DMS153 (cell line): ENCODE results near the gene MKNK1.
A peak's percentile ranks its signal among the peaks of the same experiment; 100 is the strongest.

Experiments
- DNase-seq: peaks from one replicate; lab custom pipeline; 2025; lab: John Stamatoyannopoulos, UW

MKNK1 gene

DNA sequence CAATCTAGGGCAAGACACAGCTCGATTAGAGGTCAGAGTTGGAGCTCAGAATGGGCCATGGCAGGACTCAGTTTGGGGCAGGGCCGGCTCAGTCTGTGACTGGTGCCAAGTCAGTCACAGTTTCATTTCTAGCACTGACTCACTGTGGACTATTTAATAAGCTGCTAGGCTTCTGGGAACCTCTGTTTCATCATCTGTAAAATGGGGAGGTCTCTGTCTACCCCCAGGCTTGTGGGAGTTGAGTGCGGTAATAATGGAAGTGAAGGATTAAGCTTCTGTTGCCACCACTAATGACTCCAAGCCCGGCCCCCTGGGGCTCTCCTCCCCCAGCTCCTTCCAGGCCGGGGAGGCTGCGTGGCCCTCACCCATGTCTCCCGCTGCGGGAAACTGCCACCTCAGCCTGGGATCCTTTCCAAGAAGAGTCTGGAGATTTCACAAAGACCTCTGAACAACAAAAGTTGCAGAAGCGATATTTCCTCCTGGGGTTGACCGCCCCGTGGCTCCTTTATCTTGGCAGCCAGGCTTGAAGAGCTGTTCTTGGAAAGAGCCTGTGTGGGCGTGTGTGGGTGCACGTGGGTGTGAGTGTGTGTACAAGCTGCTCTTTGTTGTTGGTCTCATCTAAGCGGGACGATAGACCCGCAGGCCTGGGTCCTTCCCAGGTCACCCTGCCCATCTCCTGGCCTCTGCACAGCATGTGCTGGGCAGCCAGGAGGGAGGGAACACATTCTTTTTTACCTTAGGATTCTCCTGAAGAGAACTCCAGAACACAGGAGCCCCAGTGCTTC is 81.7 kb downstream of the MKNK1 start:
- DNase-seq: no peak

DNA sequence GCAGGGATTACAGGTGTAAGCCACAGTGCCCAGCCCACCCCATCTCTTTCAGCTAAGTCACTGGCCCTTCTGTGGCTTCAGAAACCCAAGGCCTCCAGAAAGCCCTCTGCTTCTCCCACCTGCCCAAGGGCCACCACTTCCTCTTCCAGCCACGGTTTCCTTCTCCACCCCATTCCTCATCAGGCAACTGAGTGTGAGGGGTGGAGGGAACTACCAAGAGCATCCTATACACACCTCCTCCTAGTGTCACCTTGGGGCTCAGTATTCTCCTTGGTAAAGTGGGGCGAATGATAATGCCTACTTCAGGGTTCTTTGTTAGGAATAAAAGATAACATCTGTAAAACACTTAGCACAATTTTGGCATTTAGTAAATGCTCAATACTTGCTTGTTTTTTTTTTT is 82.7 kb downstream of the MKNK1 start:
- no peak for DNase-seq

DNA sequence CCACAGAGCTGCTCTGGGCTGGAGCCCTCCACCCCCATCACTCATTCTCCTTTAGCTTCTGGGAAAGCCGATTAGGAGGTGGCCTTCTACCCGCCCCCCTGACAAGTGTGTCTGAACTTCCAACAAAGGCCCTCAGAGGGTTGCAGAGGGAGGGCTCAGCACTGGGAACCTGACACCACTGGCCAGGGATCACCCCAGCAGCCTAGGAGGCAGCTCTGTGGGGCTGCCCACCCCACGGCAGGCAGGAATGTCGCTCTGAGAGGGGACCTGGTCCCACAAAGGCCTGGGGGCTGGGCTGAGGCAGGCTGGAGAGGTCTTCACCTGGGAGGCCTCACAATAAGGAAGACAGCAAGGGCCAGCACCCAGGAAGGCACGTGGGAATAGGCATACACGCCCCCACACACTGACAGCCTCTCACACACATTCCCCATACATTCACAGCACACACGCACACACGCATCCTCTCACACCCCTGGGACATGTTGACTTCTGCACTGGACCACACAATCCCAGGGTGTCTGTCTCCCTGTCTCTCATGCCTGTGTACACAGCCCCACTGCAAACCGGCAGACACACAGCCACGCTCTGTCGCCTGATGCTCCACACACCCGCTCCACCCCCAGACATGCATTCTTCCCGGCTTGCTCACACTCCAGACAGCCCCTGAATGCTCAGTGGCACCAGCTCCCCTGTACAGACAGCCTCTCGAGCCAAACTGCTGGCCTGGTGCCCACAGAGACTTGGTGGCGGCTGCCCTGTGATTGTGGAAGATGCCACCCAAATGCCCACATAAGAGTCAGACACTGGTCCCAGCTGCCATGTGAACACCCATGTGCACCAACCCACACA is 83.8 kb downstream of the MKNK1 start:
- peak; percentile 41 for DNase-seq

DNA sequence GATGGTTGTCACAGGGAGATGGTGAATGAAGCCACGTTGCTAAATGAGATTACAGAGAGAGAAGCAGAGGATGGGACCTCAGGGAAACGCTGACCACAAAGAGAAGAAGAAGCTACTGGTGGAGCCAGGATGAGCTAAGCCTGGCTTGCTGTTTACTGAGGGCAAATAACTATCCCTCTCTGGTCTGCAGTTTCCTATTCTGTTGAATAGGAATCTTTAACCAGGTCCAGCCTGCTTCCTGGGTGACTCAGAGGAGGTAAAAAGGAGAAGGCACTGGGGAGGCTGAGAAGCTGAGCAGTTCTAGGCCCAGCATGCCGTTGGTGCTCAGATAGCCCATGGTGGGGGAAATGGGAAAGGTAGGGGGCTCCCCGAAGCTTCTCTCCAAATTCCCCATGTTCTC is 84.9 kb downstream of the MKNK1 start:
- DNase-seq: no peak

DNA sequence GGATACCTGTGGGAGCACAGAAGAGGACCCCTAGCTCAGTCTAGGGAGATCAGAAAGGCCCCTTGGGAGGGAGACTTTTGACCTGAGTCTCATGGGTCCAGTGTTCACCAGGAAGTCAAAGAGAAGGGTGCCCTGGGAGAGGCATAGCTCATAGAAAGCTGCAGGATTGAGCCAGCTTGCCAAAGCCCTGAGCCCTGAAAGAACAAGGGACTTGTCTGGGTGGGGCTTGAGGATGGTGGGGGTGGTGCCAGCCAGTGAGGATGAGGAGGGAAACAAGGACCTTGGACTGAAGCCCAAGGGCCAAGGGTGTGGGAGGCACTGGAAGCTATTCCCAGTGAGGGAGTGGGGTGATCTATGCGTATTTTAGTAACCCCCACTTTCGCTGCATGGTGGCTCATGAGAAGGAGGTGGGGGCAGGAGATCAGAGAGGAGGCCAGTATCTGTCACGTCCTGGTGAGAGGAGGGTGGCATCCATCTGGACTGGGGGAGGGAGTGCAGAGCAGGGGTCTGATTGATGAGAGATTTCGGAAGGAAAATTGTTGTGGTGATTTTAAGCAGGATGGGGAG is 86.1 kb downstream of the MKNK1 start:
- DNase-seq: no peak

DNA sequence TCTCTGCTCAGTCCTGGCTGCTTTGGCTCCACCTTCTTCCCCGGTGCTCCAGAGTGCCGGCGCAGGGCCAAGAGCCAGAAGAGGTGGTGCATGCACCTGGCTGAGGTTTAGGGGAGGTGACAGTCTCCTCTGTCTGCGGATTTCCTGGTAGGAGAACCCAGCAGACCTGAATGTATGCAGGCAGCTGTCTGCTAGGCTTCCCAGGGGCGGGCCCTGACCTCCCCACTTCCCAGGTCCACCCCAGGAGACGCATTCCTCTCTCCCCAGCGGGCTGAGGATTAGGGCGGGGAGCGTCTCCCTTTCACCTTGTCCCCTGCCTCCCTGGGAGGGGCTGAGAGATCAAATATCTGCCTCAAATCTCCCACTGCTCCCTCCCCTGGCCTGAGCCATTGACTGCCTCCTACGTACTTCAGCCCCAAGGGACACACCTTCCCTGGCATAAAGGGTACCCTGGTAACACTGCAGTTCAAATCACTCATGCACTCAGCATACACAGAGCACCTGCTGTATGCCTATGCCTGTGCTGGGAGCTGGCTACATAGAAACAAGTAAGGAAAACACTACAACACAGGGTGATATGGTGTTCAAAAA is 87.0 kb downstream of the MKNK1 start:
- peak; percentile 96 for DNase-seq

DNA sequence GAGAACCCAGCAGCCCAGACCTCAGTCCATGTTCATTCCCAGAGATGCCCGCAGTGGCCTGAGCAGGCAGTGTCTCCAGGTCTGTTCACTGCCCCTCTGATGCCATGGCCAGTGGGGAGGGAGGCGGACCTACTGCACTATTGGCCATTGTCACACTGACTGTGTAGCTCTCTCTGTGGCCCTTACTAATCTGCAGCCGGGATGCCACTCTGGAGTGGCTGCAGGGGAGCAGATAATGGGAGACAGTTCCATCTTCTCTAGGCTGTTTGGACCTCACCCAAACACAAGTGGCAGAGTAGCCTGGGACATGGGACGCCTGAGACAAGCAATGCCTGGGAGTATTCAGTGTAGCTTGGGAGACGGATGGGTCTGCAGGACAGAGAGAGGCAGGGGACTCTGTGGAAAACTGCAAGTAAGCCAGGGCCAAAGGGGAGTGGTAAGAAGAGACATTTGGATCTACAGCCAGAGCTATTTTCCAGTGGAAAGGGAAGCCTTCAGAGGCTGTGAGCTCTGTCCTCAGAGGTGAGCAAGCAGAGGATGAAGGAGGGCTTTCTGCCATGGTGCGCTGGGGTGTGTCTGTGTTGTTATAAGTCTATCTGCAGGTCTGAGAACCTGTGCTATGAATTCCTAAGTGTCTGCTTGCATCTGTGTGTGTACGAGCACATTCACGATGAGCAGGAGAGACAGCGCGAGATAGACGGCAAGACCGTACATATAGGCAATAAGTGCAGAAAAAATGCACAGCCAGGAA is 87.7 kb downstream of the MKNK1 start:
- DNase-seq: no peak

DNA sequence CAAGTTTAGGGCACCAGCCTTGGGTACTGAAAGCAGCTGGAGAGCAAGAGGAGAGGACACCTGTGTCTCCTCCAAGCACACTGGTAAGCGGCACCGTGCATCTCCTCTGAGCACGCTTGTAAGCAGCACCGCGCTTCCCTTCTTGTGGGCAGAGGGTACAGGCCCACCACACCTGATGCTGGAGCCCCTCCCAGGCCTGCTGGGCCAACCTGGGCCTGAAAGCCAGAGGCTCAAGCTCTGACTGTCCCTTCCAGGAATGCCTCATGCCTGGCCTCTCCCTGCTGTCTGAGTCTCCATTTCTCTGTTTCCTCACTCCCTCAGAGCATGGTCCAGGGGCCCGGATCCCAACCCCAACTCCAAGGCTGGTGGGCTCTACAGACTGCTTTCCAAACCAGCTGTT is 88.5 kb downstream of the MKNK1 start:
- no peak for DNase-seq

GRCh38 chr1:46513536-46513935 is 90.5 kb downstream of the MKNK1 start:
- DNase-seq: no peak

DNA sequence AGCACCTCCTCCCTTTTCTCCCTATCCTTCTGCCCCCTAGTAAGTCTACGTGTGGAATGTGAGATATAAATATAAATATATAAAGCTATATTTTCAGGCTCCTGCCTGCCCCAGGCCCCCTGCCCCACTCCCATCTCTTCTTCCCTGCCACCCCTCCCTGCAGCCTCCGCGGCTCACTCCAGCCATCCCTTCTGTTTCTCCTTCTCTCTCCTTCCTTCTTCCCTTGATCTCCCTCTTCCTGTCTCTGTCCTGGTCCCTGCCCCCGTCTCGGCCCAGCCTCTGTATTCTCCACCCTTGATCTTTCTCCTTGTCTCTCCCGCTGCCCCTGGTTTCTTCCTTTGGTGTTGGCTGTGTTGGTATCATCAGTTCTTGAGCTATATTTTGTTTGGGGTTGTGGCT is 91.3 kb downstream of the MKNK1 start:
- DNase-seq: no peak

- no peak for DNase-seq
These were observed 91.8 kb downstream of the MKNK1 start for GRCh38 chr1:46512135-46512791.

GRCh38 chr1:46510998-46511365 is 93.1 kb downstream of the MKNK1 start:
- no peak for DNase-seq

DNA sequence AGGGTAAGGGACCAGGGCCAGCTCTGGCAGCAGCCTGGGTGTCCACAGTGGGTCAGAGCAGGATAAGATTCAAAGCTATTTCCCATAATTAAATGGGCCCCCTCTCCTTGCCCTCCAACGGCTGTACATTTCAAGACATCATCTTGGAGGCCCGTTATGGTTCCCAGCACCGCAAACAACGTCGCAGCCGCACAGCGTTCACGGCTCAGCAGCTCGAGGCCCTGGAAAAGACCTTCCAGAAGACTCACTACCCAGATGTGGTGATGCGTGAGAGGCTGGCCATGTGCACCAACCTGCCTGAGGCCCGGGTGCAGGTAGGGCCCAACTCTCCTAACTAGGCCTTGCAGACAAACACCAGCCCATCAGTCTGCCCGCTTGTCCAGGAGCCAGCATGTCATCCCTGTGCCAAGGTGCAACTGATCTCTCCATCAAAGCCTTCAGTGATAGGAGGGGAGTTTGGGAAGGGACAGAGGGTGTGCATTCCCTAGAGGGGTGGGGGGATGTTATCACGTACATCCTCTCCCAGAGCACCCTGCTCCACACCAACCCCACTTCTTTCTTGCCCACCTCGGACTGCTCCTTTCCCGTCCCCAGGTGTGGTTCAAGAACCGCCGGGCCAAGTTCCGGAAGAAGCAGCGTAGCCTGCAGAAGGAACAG is 93.6 kb downstream of the MKNK1 start:
- no peak for DNase-seq

DNA sequence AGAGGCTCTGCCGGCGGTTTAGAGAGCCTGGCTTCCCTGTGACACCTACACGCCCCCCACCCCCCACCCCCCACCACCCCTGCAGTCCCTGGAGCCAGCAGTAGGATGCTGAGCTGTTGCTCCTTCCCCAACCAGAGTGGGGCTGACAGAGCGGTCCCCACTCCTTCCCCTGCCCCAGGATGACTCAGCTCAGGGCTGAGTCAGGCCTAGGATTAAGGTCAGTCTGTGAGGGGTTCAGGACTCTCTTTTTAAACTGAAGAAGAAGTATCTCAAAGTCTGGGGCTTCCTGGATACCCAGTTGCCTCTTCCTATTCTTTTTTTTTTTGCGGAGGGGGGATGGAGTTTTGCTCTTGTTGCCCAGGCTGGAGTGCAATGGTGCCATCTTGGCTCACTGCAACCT is 95.3 kb downstream of the MKNK1 start:
- DNase-seq: no peak
